Spleen (tissue), 7 donors: ENCODE data around the gene RIMS4.

Source experiments
- POLR2A ChIP-seq, 3 donors: fragments of 450-650 bp; IDR thresholded peaks; one replicate each; pipeline ENCODE4 v1.5.1; 2017; ENCODE audit warnings: antibody characterized with exemption in 3 of 3, mild to moderate bottlenecking in 1 of 3
- TF ChIP-seq, protein P1 (sequence below), 11 experiments: fragments of 200-600 bp in 7 of 11; fragments of 450-650 bp in 4 of 11; sonication (generic) in 4 of 11; IDR thresholded peaks in 8 of 11; conservative IDR thresholded peaks in 3 of 11; 1 replicate in 7 of 11; 2 replicates in 4 of 11; pipeline versions ENCODE4 v1.4.0 to v1.8.0; 2016 to 2021; ENCODE audit warnings: antibody characterized with exemption in 11 of 11, inconsistent platforms in 4 of 11, mild to moderate bottlenecking in 1 of 11
- donor health status: DM: no; HTN: no; CAD: no; lungs with moderate emphysema.
- donor health status: DM: no; HTN: no; CAD: no.
- donor health status: DM: no; HTN: no; CAD: no.

DNA sequence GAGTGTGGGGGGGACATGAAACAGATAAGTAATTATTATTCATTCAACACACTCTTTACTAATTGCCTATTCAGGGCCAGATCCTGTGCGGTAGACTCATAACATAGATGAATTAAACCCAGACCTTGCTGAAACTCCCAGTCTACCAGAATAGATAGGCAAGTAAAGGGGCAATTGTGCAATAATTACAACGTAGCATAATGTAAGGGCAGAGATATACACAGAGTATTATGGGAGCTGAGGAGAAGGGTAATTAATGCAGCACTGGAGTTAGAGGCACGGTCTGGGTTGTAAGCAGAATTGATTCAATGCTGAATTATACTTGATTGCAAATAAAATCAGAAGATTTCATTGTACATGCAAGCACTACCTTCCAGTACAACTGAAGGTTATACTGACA lies 29.2 kb downstream of the RIMS4 start:
- TF ChIP-seq, protein P1, sequence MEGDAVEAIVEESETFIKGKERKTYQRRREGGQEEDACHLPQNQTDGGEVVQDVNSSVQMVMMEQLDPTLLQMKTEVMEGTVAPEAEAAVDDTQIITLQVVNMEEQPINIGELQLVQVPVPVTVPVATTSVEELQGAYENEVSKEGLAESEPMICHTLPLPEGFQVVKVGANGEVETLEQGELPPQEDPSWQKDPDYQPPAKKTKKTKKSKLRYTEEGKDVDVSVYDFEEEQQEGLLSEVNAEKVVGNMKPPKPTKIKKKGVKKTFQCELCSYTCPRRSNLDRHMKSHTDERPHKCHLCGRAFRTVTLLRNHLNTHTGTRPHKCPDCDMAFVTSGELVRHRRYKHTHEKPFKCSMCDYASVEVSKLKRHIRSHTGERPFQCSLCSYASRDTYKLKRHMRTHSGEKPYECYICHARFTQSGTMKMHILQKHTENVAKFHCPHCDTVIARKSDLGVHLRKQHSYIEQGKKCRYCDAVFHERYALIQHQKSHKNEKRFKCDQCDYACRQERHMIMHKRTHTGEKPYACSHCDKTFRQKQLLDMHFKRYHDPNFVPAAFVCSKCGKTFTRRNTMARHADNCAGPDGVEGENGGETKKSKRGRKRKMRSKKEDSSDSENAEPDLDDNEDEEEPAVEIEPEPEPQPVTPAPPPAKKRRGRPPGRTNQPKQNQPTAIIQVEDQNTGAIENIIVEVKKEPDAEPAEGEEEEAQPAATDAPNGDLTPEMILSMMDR (IDR thresholded peaks at IDR 0.05 in 8 of 11, conservative IDR thresholded peaks at IDR 0.05 in 3 of 11): no peak
- no peak for TF ChIP-seq POLR2A (IDR thresholded peaks at IDR 0.05)
